HG03095 (cell line): ENCODE measurements around the gene CBX3.
"Not testable (repeated sequence)": the region's sequence is repeated elsewhere in the genome, so short reads cannot be mapped to it uniquely, and the experiment has no call there.

Source experiments
- ATAC-seq: cut with Tn5 transposase; IDR thresholded peaks from one replicate; pipeline ENCODE4 v1.9.1; 2021; ENCODE audit warnings: moderate library complexity; ENCODE audit not compliant: unreplicated experiment

CBX3 gene

DNA sequence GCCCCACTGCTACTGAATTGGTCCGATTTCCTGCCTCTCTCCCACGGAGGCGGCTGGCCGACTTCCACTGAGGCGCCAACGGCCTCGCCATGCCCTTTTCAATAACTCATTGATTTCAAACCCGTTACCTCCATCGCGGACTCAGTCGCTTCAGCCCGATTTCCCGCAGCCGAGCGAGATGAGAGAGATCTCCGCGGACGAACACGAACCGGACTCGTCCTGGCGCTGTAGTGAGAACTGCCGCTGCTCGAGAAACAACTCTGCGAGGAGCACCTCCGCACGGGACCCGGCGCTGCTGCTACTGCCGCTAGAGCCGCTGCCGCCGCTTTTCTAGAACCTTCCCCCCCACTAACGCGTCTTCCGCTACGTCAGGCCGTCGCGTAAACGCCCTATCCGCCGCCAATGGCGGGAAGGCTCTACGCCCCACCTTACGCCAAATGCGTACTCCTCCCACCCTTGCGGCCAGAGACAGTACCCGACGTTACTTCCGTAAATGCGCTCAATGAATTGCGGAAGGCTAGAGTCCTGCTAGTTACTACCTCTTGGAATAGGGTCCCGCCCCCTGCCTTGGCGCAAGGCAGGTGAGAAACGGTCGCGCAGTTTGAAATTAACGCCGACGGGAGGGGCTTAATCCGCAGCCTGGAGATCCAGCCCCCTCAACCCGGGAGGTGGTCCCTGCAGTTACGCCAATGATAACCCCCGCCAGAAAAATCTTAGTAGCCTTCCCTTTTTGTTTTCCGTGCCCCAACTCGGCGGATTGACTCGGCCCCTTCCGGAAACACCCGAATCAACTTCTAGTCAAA is 900 bp upstream of the CBX3 start, which contains the start of gene HNRNPA2B1:
Gene HNRNPA2B1 (minus strand): TSS at position 303 of the 803 bp plus-strand sequence. CDS start 169 bp downstream, at position 134.
- peak; percentile 44 for ATAC-seq

DNA sequence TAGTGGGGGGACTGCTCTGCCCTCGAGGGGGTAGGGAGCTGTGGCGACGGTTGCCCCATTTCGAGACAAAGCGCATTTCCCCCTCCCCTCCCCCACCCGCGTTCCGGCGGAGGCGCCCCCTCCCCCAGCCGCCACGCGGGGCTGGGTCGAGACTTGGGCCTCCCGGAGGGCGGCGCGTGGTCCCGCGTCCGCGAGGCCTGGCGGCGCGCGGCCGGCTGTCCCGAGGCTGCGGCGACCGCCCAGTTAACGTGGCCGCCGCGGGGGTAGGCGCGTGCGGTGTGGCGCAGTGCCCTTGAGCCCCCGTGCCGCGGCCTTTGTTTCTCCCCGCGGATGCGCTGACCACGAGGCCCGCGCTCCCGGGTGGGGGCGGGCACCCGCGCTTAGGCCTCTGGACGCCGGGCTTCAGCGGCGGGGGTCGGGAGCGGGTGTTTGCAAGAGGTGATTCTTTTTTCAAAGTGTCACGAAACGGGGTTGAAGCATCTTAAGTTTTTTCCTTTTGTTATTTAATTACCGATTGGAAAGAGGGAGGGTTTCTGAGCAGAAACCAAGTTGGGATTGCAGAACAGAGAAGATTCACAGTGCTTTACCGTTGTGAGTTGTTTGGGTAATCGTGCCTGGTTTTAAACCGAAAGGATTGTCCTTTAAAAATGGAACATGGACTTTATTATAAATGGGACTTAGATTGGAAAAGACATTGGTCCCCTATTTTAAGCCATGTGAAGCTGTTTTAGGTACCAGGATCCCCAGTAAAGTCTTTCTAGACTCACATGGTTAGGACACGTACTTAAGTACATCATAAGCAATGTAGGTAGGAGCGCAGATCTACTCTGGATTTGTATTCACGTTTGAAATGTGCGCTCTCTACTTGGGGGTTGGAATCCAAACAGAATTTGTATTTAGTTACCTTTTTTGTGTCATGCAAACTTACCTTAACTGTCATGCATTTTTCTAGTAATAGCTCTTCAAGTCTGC is 760 bp downstream of the CBX3 start:
- peak; percentile 3 for ATAC-seq

DNA sequence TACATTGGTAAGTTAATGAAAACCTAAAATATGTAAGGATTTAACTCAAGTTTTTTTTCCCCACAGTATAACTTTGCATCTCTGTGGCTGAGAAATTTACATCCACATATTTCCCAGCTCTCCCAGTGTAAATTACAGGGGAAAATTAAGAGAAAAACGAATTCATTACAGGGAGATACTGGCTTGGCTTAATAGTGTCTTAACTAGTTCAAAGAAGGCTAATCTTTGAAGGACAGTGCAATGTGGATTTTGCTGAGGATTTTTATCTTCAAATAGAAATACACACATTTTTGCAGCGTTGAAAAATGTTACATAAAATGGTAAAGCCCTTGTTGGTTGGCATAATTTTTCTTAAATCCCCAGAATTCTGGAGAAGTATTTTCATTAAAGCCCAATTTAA is 1.5 kb downstream of the CBX3 start:
- no peak for ATAC-seq

- no peak for ATAC-seq
Observed at GRCh38 chr7:26208040-26208439, 6.5 kb downstream of the CBX3 start.

DNA sequence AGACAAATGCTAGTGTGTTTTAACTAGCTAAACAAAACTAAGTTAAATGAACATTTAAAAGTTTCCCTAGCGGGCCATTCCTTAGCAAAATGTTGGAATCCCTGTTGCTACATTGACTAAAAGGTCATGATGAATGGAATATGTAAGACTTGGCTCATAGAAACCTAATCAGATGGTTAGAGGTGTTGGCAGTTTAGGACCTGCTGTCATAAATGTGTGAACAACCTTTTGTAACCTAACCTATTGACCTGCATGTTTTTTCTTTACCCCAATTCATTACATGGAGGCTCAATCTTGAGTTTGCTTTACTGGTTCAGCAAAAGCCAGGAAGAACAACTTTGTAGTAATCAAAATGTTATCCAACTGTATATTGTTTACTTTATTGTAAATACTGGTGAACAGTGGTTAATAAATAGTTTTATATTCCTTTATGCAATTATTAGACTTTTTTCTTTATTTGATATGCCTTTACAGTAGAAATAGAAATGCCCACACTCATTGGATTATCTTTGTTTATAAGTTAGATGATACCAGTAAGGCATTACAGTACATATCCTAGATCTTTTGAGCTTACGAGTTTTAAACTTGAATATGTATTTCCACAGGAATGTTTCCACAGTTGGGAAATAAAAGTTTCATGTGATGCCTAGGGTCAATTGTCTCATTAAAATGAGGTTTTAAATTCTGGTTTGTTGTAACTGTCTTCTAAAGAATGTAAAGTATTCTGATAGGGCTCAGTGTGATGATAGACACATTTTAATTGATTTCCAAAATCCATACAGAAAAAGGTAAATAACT is 11.6 kb downstream of the CBX3 start:
- no peak for ATAC-seq

DNA sequence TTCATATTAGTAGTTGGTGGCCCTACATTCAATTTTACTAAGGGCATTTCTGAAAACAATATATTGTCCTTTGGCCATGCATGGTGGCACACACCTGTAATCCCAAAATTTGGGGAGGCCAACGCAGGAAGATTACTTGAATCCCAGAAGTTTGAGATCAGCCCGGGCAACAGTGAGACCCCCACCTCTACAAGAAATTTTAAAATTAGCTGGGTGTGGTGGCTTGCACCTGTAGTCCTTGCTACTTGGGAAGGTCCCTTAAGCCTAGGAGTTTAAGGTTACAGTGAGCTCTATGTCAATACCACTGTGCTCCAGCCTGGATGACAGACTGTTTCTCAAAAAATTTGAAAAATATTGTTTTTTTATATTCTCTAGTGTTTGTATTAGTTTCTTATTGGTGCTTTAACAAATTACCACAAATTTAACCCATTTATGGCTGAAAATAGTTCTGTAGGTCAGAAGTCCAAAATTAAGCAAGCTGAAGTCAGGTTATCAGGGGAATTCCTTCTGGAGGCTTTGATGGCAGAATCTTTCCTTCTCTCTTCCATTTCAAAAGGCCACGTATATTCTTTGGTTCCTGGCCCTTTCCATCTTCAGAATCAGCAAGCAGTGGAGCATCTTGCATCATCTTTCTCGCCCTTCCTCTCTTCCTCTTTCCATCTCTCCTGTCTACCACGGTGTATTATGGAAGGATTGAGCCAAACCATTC is 12.4 kb downstream of the CBX3 start:
- ATAC-seq = no peak

DNA sequence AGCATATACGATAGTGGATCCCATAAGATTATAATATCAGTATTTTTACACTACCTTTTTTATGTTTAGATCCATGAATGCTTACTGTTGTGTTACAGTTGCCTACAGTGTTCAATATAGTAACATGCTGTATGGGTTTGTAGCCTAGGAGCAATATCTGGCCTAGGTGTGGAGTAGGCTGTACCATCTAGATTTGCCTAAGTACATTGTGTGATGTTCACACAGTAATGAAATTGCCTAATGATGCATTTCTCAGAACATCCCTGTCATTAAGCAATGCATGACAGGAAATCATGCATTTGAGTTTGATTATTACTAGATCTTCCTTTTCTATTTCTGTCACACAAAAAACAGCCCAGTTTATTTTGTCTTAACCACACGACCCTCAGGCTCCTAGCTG is 14.5 kb downstream of the CBX3 start:
- no peak for ATAC-seq

- ATAC-seq = no peak
Observed at GRCh38 chr7:26224359-26224758, 22.8 kb downstream of the CBX3 start.

DNA sequence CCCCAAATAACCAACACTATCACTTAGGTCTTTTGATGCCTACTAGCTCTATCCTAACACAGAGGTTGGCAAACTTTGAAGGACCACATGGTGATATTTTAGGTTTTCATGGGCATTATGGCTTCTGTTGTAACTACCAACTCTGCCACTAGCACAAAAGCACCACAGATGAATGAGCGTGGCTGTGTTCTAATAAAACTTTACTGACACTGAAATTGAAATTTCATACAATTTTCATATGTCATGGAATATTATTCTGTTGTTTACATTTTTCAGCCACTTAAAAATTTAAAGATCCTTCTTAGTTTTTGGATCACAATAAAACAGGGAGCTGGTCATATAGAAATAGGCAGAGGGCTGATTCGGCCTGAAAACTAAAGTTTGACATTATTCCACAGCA is 26.4 kb downstream of the CBX3 start:
- no peak for ATAC-seq

DNA sequence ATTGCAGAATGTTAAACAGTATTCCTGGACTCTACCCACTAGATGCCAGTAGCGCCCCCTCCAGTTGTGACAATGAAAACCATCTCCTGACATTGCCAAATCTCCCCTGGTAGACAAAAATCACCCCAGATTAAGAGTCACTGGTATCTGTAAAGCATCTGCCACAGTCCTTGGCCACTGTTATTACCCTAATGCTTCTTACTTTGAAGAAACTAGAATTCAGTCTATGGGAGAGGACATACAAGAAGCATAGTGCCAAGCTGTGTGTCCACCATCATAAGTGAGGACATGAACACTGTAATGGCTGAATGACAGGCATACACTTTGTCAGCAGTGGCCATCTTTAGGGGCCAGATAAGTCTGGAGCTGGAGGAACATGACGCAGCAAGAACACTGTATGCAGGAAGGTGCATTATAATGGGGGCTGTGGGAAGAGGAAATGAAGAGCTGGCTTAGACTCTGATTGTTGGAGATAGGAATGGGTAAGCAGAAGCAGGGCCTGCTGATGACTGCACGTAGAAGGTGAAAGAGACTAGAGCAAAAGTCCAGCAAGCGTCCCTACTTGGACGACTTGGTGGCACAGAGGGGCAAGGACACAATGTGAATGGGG is 32.5 kb downstream of the CBX3 start:
- no peak for ATAC-seq

DNA sequence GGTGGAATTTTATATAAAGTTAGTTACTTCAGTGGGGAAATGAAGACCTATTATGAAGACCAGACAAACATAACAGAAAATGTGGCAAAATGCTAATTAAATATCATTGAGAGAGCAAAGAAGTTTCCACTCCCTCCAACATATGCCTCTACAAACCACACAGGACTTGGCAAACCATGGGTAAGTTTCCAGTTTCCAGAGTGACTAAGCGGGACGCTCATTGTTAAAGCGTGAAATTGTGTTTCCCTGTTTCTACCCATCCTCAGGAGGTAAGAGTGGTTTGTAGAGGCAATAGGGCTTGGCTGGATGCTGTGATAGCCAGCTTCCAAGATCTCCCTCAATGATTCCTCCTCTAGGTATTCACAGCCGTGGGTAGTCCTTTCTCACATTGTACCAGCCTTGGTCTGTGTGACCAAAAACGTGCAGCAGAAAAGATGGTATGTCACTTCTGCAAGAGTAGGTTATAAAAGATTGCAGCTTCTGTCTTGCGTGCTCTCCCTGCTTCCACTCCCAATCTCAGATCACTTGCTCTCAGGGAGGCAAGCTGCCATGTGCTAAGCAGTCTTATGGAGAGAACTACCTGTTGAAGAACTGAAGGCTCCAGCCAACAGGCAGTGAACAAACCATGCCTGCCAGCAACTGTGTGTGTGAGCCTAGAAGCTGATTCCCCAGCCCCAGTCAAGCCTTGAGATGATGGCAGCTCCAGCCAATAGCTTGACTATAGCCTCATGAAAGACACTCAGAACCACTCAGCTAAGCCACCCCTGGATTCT is 35.7 kb downstream of the CBX3 start:
- ATAC-seq = no peak

DNA sequence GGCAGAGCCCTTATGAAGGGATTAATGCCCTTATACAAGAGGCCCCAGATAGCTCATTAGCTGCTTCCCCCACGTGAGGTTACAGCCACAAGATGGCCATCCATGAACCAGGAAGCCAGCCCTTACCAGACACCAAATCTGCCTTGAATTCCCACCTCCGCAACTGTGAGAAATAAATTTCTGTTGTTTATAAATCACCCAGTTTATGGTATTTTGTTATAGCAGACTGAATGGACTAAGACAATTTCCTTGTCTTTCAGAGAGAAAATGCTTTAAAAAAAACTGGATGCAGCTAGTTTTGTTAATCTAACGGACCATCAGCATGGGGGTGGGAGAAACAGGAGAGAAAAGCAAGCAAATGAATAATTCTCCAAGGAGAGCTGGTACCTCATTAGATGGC is 36.5 kb downstream of the CBX3 start:
- ATAC-seq = no peak

- no peak for ATAC-seq
Observed at GRCh38 chr7:26245150-26245549, 43.6 kb downstream of the CBX3 start.

- ATAC-seq = no peak
Observed at GRCh38 chr7:26250239-26250638, 48.7 kb downstream of the CBX3 start.

DNA sequence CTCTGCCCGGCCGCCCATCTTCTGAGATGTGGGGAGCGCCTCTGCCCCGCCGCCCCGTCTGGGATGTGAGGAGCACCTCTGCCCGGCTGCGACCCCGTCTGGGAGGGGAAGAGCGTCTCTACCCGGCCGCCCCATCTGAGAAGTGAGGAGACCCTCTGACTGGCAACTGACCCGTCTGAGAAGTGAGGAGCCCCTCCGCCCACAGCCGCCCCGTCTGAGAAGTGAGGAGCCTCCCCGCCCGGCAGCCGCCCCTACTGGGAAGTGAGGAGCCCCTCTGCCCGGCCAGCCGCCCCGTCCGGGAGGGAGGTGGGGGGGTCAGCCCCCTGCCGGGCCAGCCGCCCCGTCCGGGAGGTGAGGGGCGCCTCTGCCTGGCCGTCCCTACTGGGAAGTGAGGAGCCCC is 60.3 kb downstream of the CBX3 start:
- ATAC-seq = not testable (repeated sequence)
